Measurements from ENCODE around the gene CENPT.
A peak's percentile ranks its signal among the peaks of the same experiment; 100 is the strongest.

- TF ChIP-seq CTCF (IDR thresholded peaks at IDR 0.05 in 2 of 3, conservative IDR thresholded peaks at IDR 0.05 in 1 of 3; ENCODE audit: control insufficient read depth in 2 of 3, extremely low read depth in 1 of 3, insufficient read depth in 1 of 3, low read depth in 3 of 3, low read length in 3 of 3) (no peak), CEBPB (IDR thresholded peaks at IDR 0.05; ENCODE audit: borderline replicate concordance in 1 of 2, low read depth in 2 of 2, low read length in 2 of 2) (no peak), SRF (IDR thresholded peaks at IDR 0.05; ENCODE audit: low read depth in 2 of 2, low read length in 2 of 2) (no peak), CHD1 (IDR thresholded peaks at IDR 0.05; ENCODE audit: low read depth, low read length) (no peak), TAF1 (IDR thresholded peaks at IDR 0.05; ENCODE audit: borderline replicate concordance, low read depth, low read length) (no peak), POLR2A (IDR thresholded peaks at IDR 0.05; ENCODE audit: low read depth, low read length) (no peak), EED (IDR thresholded peaks at IDR 0.05; ENCODE audit: low read depth) (0 out of 2 replicates have a peak, but pooled peaks have one; percentile 17), MAX (IDR thresholded peaks at IDR 0.05; ENCODE audit: low read depth, low read length) (no peak), NRF1 (conservative IDR thresholded peaks at IDR 0.05; ENCODE audit: low read depth, low read length) (no peak), MLLT1 (IDR thresholded peaks at IDR 0.05) (peak; percentile 53; the same call in 1 of the 2 replicates), BACH1 (IDR thresholded peaks at IDR 0.05; ENCODE audit: borderline replicate concordance) (no peak), HDAC2 (IDR thresholded peaks at IDR 0.05) (no peak), SP1 (IDR thresholded peaks at IDR 0.05; ENCODE audit: low read depth, low read length) (no peak), EZH2 (IDR thresholded peaks at IDR 0.05; ENCODE audit: borderline replicate concordance, control insufficient read depth, low read depth, low read length) (no peak)
Measured at GRCh38 chr16:67843343-67843765, 4.1 kb downstream of the CENPT start.

Data from GM12878 (cell line).